Breast epithelium (tissue), 4 donors: Measurements from ENCODE around the gene MITF. TPM values are rescaled to one million over a fixed set of nuclear protein-coding genes. Genes with fewer than 3 reads are reported as not detected.

Experiments used
- DNase-seq, 2 donors: peaks; one replicate each; pipeline ENCODE4 v3.0.0-alpha.2; 2019; ENCODE audit warnings: low spot score in 2 of 2
- H3K27ac ChIP-seq, 2 donors: fragments of 200-600 bp; sonication (generic) in 1 of 2; one replicate each; pipeline ENCODE4 v1.5.1; 2016 to 2019; ENCODE audit warnings: mild to moderate bottlenecking in 1 of 2
- H3K27me3 ChIP-seq, 2 donors: fragments of 200-600 bp; sonication (generic) in 1 of 2; one replicate each; pipeline versions ENCODE4 v1.5.1 to v1.6.0; 2017 to 2019; ENCODE audit warnings: control low read depth in 1 of 2, mild to moderate bottlenecking in 1 of 2
- H3K36me3 ChIP-seq: fragments of 200-600 bp; one replicate; pipeline ENCODE4 v1.5.1; 2019
- H3K4me1 ChIP-seq, 2 donors: fragments of 200-600 bp; sonication (generic); one replicate each; pipeline ENCODE4 v1.5.1; 2016 to 2019; ENCODE audit warnings: control low read depth in 1 of 2
- H3K4me3 ChIP-seq, 3 donors: fragments of 200-600 bp; sonication (generic); 1 replicate in 2 of 3; 2 replicates in 1 of 3; pipeline ENCODE4 v1.5.1; 2016 to 2019; ENCODE audit warnings: mild to moderate bottlenecking in 3 of 3, moderate library complexity in 2 of 3
- H3K9me3 ChIP-seq, 2 donors: fragments of 200-600 bp; sonication (generic) in 1 of 2; one replicate each; pipeline ENCODE4 v1.5.1; 2016 to 2019; ENCODE audit warnings: control low read depth in 1 of 2
- POLR2A ChIP-seq: fragments of 450-650 bp; IDR thresholded peaks from one replicate; pipeline ENCODE4 v1.6.1; 2016; ENCODE audit warnings: antibody characterized with exemption, mild to moderate bottlenecking, moderate library complexity
- POLR2AphosphoS5 ChIP-seq, 3 donors: sonication (generic); formaldehyde crosslinking; IDR thresholded peaks; one replicate each; pipeline ENCODE4 v1.6.1; 2017; ENCODE audit warnings: antibody characterized with exemption in 3 of 3
- intact Hi-C: fragments of 100-400 bp; cut with DNase I; formaldehyde crosslinking; loops from one replicate; pipeline ENCODE4 v1.15.1; 2023; ENCODE audit warnings: low total_unique reads
- total RNA-seq, 3 donors: library from RNA; depleted of rRNA; stranded (reverse); fragments of >200 nt; gene quantifications; one replicate each; pipeline ENCODE4 v1.1.0, GENCODE V29; 2016
- TF ChIP-seq, protein P1 (sequence below), 3 donors: fragments of 450-650 bp; IDR thresholded peaks; one replicate each; pipeline ENCODE4 v1.5.1; 2016 to 2017; ENCODE audit warnings: antibody characterized with exemption in 3 of 3, mild to moderate bottlenecking in 3 of 3, moderate library complexity in 3 of 3

The MITF gene
- total RNA-seq, 3 donors from 2014 or later = 23.3 to 45.8 (median 25.6) TPM

DNA sequence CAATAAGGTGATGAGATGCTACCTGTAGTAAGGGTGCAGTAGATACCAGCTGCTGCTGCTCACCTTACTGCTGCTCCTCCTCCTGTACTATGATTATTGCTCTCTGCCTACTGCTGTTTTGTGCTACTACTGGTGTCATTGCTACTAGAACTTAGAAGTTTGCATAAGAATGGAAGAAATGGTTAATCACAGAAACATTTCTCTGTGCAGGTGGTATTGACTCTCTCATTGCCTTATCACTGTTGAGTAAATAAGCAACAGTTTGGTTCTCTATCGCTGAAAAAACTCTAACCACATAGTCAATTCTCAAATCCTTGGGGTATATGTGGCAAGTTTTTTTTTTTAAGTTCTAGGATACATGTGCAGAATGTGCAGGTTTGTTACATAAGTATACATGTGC is 16.5 kb downstream of the MITF start:
- no peak for DNase-seq
- H3K4me3 ChIP-seq = no peak overlapping the region
- H3K36me3 ChIP-seq = no peaks in the 10 kb centered on the region
- intact Hi-C loops = no loop called here
- peak overlapping the region in 1 of 2 donors; percentile 32 for H3K27ac ChIP-seq
- no peak for TF ChIP-seq POLR2A
- no peaks in the 10 kb centered on the region for H3K4me1 ChIP-seq
- no peaks in the 10 kb centered on the region for H3K27me3 ChIP-seq
- H3K9me3 ChIP-seq = peaks cover 0 to 8% of the 10 kb centered on the region in 2 donors

DNA sequence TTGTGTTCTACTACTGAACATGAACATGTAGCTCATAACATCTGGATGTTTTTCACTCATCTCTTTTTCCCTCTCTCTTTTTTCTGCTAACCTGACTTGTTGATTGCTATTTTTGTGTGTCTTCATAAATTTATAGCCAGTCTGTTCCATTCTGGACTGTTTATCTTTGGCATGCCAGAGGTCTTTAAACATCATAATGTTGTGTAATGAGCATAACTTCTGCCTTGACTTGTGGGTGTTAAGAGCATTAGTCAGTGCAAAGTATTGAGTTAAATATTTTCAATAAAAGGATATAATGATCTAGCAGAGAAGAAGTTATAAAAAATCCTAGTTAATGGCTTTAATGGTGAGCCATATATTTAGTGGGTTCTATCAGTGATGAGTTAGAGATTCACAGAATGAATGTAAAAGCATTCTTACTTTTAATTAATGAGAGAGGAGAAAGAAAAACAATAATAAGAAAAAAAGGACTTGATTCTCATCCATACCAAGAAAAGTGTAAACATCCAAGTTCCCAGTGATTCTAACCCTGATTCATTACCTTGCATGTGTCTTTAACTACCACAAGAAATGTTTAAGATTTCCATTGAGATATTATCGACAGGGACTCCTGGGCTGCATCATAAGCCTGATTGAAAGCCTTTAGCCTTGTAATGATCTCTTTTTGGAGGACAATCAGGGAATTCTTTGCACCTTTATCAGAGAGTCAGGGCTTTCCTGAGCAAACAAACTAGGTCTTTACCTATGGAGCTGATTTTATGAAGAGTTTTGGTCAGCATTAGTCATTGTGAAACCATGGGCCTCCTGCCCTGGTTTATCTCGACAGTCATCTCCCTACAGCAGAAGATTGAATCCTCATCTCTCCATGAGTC is 22.9 kb downstream of the MITF start:
- H3K27ac ChIP-seq = peak overlapping the region in 1 of 2 donors; percentile 10
- TF ChIP-seq POLR2AphosphoS5 (IDR thresholded peaks at IDR 0.05) (no peak), POLR2A (no peak)
- TF ChIP-seq, protein P1, sequence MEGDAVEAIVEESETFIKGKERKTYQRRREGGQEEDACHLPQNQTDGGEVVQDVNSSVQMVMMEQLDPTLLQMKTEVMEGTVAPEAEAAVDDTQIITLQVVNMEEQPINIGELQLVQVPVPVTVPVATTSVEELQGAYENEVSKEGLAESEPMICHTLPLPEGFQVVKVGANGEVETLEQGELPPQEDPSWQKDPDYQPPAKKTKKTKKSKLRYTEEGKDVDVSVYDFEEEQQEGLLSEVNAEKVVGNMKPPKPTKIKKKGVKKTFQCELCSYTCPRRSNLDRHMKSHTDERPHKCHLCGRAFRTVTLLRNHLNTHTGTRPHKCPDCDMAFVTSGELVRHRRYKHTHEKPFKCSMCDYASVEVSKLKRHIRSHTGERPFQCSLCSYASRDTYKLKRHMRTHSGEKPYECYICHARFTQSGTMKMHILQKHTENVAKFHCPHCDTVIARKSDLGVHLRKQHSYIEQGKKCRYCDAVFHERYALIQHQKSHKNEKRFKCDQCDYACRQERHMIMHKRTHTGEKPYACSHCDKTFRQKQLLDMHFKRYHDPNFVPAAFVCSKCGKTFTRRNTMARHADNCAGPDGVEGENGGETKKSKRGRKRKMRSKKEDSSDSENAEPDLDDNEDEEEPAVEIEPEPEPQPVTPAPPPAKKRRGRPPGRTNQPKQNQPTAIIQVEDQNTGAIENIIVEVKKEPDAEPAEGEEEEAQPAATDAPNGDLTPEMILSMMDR (IDR thresholded peaks at IDR 0.05) = no peak
- intact Hi-C loops = no loop called here
- H3K4me3 ChIP-seq = no peak overlapping the region
- DNase-seq = no peak
- H3K4me1 ChIP-seq = no peaks in the 10 kb centered on the region
- no peaks in the 10 kb centered on the region for H3K36me3 ChIP-seq
- H3K9me3 ChIP-seq = no peaks in the 10 kb centered on the region
- no peaks in the 10 kb centered on the region for H3K27me3 ChIP-seq

DNA sequence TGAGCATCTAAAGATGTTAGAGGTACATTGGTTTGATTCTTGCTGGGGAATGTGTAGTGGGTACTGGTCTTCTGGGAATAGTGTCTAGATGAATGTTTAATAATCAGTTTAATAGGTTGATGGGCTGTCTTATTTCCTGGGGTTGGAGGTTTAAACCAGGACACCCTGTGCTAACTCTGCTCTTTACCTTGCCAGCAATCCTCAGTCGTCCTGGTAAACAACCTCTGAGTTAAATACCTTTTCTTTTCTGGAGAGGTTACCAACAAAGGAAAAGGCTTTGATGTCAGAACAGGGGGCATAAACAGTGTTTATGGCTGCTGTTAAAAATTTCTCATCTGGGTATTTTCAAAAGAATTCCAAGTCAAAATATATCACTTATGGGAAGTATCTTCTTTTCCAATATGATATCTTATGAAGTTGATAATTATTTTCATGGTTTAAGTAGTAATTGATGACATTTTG is 23.5 kb downstream of the MITF start:
- TF ChIP-seq POLR2AphosphoS5 (IDR thresholded peaks at IDR 0.05) (no peak), POLR2A (no peak)
- TF ChIP-seq, protein P1 (IDR thresholded peaks at IDR 0.05) = no peak
- H3K4me3 ChIP-seq = no peak overlapping the region
- peak overlapping the region in 1 of 2 donors; percentile 10 for H3K27ac ChIP-seq
- no peaks in the 10 kb centered on the region for H3K27me3 ChIP-seq
- H3K4me1 ChIP-seq = peaks cover 0 to 5% of the 10 kb centered on the region in 2 donors
- no peaks in the 10 kb centered on the region for H3K9me3 ChIP-seq
- intact Hi-C loops = no loop called here
- H3K36me3 ChIP-seq = no peaks in the 10 kb centered on the region
- DNase-seq = no peak

DNA sequence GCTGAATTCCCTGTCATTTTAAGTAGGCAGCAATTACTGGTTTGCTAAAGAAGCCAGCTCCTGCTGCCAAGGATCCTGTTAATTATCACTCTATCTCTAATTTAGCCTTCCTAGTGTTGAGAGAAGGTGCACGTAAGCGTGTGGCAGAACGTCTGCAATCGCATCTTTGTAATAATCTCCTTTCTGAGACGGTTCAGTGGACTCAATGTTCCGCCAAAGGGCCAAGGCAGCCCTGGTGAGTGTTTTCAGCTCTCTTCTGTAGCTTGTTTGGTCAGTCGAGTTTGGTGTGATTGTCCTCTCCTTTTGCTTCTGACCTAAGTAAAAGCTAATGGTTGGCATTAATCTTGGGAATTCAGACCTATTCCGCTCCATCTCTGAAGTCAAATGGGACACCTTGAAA is 24.2 kb downstream of the MITF start:
- Histone ChIP-seq H3K9me3 (no peaks in the 10 kb centered on the region), H3K36me3 (no peaks in the 10 kb centered on the region), H3K4me3 (no peak overlapping the region), H3K27ac (peak overlapping the region; percentile 10 to 52), H3K4me1 (peaks cover 0 to 9% of the 10 kb centered on the region in 2 donors), H3K27me3 (no peaks in the 10 kb centered on the region)
- no peak for DNase-seq
- TF ChIP-seq, protein P1 (IDR thresholded peaks at IDR 0.05) = no peak
- TF ChIP-seq POLR2AphosphoS5 (IDR thresholded peaks at IDR 0.05) (no peak), POLR2A (no peak)
- intact Hi-C loops = no loop called here

DNA sequence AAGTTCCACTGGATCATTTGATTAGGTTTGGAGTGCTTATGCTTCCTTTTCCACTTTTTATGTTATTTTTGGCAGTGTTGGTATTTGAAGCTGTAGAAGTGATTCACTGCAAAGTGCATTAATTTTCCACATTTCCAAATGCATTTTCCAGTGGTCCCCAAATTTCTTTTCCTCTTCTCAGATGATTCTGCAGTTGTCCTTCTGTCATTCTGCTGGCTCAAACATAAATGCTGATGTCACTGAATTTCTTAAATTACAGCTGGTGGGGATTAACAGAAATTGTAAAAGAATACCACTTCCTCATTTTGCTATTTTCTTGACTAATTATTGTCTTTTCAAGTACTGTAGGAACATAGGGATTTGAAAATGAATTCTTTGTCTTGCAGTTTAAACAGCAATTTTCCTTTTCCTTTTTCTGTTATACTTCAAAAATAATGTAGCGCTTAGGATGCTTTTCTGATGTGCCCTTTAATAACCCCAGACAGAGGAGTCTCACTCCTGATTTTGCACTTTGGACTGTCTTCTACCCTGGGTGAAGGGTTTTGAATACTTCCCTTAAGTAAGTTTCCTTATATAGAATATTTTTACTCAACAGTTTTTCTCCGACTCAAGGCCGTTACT is 25.0 kb downstream of the MITF start:
- Histone ChIP-seq H3K27ac (peak overlapping the region; percentile 2 to 41), H3K9me3 (no peaks in the 10 kb centered on the region), H3K4me3 (no peak overlapping the region), H3K4me1 (peaks cover 0 to 9% of the 10 kb centered on the region in 2 donors), H3K27me3 (no peaks in the 10 kb centered on the region), H3K36me3 (no peaks in the 10 kb centered on the region)
- intact Hi-C loops = no loop called here
- TF ChIP-seq, protein P1 (IDR thresholded peaks at IDR 0.05) = no peak
- no peak for TF ChIP-seq POLR2AphosphoS5 (IDR thresholded peaks at IDR 0.05)
- TF ChIP-seq POLR2A = no peak
- no peak for DNase-seq
